HepG2 (cell line): ENCODE measurements around the gene TLR6.

Source experiments
- FOXJ3 ChIP-seq: sonication (generic); formaldehyde crosslinking; IDR thresholded peaks from 2 replicates; pipeline ENCODE4 v1.4.0; 2020; ENCODE audit warnings: missing genetic modification reagents, mild to moderate bottlenecking, borderline replicate concordance
- HDAC2 ChIP-seq: sonication (generic); formaldehyde crosslinking; IDR thresholded peaks from 2 replicates; pipeline ENCODE4 v1.4.0; 2020; ENCODE audit warnings: missing genetic modification reagents
- PAX8 ChIP-seq: sonication (generic); formaldehyde crosslinking; IDR thresholded peaks from 2 replicates; pipeline ENCODE4 v1.8.0; 2022; ENCODE audit warnings: mild to moderate bottlenecking, missing genetic modification reagents, borderline replicate concordance

- TF ChIP-seq PAX8 (no peak), HDAC2 (CRISPR knock-in tag) (no peak), FOXJ3 (CRISPR knock-in tag) (no peak)
These were observed 41.6 kb upstream of the TLR6 start for GRCh38 chr4:38898245-38898644.
